ENCODE results near the gene CCDC60.

GRCh38 chr12:119319638-119320037 lies 14.9 kb upstream of the CCDC60 start:
- TF ChIP-seq CREB5 (CRISPR knock-in tag; IDR thresholded peaks at IDR 0.05; ENCODE audit: low read depth) (no peak), SNAI2 (CRISPR knock-in tag; IDR thresholded peaks at IDR 0.05) (no peak), TCF4 (CRISPR knock-in tag; IDR thresholded peaks at IDR 0.05; ENCODE audit: borderline replicate concordance) (no peak), ARNTL (CRISPR knock-in tag; IDR thresholded peaks at IDR 0.05; ENCODE audit: borderline replicate concordance, low read depth) (no peak), ZNF8 (CRISPR knock-in tag; IDR thresholded peaks at IDR 0.05) (no peak), CSDC2 (CRISPR knock-in tag; IDR thresholded peaks at IDR 0.05) (no peak), PPARA (CRISPR knock-in tag; IDR thresholded peaks at IDR 0.05; ENCODE audit: borderline replicate concordance) (no peak)

Data from SK-N-SH treated with all-trans-retinoic acid at 6 μM for 48 hours (cell line).